Left kidney (tissue), 8 donors: ENCODE data around the gene TRDN. TPM values are rescaled to one million over a fixed set of nuclear protein-coding genes. Genes with fewer than 3 reads are reported as not detected.

ENCODE experiments used
- DNase-seq: peaks from one replicate; pipeline ENCODE4 v3.0.0-alpha.2; 2013
- long read RNA-seq, 8 donors: transcript quantifications; one replicate each; lab custom pipeline, GENCODE V29; 2026
- polyA plus RNA-seq: library from polyadenylated mRNA; unstranded; fragments of 120-200 nt; gene quantifications from one replicate; pipeline ENCODE4 v1.2.1, GENCODE V29; 2013; ENCODE audit not compliant: insufficient read length

TRDN gene, protein sequence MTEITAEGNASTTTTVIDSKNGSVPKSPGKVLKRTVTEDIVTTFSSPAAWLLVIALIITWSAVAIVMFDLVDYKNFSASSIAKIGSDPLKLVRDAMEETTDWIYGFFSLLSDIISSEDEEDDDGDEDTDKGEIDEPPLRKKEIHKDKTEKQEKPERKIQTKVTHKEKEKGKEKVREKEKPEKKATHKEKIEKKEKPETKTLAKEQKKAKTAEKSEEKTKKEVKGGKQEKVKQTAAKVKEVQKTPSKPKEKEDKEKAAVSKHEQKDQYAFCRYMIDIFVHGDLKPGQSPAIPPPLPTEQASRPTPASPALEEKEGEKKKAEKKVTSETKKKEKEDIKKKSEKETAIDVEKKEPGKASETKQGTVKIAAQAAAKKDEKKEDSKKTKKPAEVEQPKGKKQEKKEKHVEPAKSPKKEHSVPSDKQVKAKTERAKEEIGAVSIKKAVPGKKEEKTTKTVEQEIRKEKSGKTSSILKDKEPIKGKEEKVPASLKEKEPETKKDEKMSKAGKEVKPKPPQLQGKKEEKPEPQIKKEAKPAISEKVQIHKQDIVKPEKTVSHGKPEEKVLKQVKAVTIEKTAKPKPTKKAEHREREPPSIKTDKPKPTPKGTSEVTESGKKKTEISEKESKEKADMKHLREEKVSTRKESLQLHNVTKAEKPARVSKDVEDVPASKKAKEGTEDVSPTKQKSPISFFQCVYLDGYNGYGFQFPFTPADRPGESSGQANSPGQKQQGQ
- 2.8 TPM for polyA plus RNA-seq
- long read RNA-seq, donor 1: 0 reads
- long read RNA-seq, donor 2, partial matches to known transcripts: 0 of 1 reads
- long read RNA-seq, donor 2, other reads (novel, unspliced or antisense): 0 of 1 reads
- long read RNA-seq, donor 3, partial matches to known transcripts: 0 of 1 reads
- long read RNA-seq, donor 3, other reads (novel, unspliced or antisense): 0 of 1 reads
- long read RNA-seq, donor 4: 0 reads
- long read RNA-seq, donor 5: 0 reads
- long read RNA-seq, donor 6: 0 reads
- long read RNA-seq, donor 7: 0 reads
- long read RNA-seq, donor 8: 0 reads

DNA sequence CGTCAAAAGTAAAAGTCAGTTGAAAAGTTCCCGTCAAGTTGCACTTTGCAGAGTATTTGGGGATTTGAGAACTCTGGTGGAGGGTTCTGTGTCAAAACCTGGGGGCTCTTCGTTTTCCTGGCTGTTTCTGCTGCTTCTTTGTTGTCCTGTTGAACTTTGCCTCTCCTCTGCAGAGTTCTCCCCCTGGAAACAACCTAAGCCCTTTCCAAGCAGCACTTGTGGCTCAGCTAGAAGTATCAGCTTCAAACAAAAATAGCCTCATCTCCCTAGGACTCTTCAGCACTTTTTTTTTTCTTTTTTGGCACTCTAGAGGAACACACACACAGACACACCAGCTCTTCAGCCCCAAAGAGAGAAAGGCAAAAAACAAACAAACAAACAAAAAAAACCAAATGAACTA is at the start of gene TRDN:
TSS of gene TRDN (minus strand) at position 169 of the 400 bp plus-strand sequence. CDS start 175 bp downstream, outside the sequence.
- no peak for DNase-seq

DNA sequence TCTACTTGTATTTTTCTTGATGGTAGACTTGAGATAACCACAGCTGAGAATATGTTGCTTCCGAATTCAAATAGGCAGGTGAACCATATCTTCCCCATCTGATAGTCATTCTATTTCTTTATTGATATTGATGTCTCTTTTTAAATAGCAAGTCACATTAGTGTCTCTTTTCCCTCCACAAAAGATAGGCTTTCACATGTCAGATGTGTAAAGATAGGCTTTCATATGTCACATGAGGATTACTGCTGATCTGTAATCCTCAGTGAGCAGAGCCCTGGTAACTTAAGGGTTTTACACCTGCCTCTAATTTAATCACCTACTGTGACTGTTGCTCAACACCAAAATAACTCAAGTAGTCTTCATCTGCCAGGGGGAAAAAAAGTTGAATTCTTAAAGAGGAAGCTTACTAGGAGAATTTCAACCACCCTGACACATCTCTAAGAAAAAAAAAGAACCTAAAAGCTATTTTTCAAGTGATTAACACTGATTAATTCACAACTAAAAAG is 45.3 kb upstream of the TRDN start:
- no peak for DNase-seq

DNA sequence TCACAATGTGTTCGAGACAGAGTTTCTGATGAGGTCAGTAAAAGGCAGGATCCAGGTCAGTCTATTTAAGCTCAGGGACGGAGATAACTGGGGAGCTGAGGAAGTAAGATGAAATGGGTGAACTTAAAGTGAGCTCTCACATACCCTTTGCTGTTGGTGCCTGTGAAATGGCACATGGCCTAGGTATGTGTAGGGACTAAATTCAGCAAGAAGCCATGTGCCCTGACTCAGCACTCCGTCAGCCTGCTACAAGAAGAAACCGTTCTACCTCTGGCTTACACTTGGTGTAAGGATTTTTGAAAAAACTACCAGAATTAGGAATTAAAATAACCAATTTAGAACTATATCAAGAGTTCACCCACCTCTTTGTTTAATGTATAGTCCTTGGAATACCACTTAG is 41.1 kb upstream of the TRDN start:
- no peak for DNase-seq

DNA sequence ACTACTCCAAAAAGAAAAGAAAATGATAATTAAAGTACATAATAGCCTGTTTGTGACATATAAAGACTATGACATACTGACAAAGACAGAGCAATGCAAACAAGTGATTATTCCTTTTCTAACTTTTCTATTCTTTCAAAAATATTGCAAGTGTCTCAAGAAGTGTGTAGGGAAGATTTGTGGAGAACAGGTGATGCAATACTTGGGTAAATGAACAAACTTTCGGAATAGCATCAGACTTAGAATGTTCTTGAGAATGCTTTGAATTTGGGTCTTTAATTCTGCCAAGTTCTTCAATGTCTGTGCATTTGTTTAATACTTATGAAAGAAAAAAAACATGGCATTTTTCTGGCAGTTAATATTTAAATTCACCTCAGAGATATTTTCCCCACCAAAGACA is 40.0 kb upstream of the TRDN start:
- DNase-seq: no peak

DNA sequence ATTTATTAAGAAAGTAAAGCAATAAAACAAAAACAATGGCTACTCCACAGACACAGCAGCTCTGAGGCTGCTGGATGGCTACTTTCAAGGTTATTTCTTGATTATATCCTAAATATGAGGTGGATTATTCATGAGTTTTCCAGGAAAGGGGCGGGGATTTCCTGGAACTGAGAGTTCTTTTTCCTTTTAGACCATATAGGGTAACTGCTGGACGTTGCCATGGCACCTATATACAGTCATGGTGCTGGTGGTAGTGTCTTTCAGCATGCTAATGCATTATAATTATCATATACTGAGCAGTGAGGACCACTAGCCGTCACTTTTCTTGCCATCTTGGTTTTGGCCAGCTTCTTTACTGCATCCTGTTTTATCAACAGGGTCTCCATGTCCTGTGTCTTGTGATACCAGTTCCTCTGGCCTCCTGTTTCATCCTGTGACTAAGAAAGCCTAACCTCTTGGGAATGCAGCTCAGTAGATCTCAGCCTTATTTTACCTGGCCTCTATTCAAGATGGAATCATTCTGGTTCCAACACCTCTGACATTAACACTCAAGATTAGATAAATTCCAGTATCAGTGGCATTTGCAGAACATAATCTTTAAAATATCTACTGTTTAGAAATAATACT is 32.3 kb upstream of the TRDN start:
- DNase-seq: no peak

DNA sequence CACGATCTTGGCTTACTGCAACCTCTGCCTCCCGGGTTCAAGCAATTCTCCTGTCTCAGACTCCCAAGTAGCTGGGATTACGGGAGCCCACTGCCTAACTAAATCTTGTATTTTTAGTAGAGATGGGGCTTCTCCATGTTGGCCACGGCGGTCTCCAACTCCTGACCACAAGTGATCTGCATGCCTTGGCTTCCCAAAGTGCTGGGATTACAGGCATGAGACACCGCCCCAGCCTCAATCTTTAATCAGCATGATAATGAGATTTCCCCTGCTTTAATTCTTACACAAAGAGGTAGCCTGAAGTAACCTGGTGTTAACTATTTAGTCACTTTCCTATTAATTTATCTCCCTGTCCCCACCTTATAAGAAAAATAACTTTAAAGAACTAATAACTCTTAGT is 31.3 kb upstream of the TRDN start:
- DNase-seq: no peak

DNA sequence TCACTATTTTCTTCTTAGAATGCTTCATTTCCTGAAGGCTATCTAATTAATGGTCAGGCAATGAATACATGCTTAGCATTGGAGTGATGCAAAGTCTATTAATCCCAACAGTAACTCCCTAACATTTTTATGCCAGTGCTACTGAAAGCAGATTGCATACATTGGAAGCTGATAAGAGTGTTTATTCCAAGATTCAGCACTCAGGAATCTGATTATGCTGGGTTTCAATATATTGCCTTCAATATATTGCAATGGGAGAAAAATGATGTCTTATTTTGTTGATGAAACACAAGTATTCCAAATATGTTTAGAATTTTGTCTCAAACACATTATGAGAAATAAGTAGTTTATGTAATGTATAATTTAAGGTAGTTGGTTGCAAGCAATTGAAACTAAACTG is 26.7 kb upstream of the TRDN start:
- no peak for DNase-seq

DNA sequence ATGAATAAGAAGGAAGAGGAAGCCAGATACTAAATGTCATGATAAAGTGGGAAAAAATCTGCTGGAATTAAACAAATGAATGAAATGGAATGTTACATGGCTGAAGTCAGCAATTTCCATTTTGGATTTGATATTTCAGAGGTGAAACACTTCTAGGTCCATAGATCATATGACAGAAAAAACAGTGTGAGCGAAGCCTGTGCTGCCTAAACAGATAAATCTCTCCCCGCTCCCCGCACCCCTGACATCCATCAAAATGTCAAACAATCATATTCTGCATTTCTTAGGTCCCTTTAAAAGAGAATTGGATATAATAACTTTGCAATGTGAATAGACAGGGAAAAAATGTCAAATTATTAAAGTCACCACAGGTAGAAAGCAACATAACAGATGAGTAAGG is 26.0 kb upstream of the TRDN start:
- no peak for DNase-seq

DNA sequence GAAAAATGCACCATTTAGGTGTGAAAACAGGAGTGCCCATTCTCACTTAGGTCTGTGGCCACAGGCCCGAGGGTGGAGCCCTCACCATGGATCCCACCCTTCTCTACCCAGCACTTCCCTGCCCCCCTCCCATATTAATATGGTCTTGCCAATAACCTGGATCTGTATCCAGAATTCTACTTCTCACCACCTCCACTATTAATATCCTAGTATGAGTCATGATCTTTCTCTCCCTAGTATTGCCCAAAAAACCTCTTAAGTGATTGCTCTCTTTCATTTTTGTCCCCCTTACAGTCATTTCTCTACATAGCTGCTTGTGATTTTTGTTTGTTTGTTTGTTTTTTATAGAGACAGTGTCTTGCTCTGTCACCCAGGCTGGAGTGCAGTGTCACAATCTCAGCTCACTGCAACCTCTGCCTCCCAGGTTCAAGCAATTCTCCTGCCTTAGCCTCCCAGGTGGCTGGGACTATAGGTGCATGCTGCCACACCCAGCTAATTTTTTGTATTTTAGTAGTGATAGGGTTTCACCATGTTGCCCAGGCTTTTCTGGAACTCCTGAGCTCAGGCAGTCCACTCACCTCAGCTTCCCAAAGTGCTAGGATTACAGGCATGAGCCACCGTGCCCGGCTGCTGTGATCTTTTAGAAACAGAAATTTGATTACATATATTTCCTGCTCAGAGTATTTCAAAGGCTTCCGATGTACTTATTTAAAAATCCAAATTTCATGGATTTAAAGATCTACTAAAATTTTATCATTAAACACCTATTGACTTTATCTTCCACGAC is 24.5 kb upstream of the TRDN start:
- no peak for DNase-seq

DNA sequence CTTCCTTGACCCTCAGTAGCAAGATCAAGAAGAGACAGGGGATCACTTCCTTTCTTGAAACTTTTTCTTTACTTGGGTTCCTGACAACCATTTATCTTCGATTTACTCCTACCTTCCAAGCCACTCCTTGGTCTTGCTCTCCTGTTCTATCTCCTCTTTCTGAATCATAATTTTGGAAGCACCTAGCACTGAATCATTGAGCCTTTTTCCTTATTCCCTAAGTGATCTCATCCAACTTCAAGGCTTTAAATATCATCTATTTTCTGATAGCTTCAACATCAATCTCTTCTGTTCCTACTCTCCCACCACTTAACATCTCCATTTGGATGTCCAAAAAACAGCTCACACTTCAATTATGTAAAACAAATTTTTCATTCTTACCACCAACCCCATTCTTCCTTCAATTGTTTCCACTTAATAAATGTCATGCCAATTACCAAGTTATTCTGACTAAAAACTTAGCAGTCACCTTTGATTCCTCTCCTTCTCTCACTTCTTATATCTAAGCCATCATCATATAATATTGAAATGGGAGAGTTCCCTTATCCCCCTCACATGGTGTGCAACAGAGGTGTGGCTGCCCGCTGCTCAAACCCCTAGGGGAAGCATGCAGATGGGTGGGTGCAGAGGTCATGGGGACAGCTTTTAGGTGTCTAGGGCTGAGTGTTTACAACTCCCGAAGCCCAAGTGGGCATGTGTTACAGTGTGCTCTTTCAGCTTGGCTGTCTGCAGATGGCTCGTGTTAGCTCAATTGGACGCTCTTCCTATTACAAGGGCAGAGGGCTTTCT is 23.4 kb upstream of the TRDN start:
- DNase-seq: no peak

DNA sequence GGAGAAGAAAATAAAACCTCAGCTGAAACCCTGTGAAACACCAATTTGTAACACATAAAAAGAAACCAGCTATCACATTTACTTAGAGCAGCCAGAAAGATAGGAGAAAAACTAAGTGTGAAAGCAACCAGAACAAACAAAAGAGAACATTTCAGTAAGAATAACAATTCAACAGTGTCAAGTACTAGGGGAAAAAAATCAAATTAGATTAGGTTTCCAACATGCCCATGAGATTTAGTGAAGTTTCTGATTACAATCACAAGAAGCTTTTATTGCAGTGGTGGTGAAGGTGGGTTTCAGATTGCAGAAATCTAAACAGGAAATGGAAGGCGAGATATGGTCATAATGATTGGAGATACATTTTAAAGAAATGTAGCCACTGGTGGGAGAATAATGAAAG is 22.1 kb upstream of the TRDN start:
- DNase-seq: no peak

DNA sequence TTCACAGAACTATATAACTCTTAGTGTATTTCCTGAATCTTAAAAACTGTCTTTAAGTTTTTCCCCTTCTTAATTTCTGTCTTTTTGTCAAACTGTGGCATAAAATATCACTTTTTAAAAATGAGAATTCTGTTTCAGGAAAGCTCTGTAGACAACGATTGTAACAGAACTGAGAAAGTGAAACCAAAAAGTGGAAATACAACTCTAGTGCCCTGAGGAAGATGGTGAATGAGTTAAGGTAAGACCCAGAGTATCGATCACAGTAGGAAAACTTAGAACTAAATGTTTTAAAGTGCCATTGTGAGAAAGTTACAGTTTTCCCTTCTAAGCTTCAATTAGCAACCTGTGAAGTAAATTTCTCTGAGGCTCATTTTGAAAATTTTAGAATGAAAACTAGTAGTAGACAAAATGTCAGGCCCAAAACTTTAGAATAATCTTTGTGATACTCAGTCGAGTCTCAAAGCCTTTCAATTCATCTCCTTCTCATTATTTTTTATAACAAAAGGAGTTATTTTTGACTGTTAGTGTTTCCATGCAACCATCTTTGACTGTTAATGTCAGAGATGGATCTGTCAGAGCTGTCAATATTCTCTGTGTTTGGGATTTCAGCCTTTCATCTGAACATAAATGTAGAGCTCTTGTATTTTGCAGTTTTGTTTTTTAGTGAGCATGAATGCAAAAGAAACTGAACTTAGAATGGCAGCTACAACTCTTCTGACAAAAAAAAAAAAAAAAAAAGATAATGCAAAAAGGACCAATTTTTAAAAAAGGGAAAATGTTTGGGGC is 19.0 kb upstream of the TRDN start:
- no peak for DNase-seq

DNA sequence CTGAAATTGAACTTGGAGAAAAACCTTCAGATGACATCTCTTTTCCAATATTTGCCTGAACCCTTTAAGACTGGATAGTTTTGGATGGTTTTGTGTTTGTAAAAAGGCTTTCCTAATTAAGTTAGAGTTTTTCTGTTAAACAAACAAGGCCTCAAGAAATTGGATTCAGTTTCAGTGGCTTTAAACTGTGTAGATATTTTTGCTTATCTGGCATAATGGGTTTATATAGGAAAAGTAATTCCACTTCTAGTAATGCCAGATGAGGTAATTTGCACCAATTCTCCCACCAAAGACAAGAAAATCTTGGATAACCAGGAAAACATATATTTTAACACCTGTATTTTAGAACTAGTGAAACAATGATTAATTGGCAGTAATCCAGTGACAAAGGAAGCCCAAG is 12.0 kb upstream of the TRDN start:
- DNase-seq: no peak

DNA sequence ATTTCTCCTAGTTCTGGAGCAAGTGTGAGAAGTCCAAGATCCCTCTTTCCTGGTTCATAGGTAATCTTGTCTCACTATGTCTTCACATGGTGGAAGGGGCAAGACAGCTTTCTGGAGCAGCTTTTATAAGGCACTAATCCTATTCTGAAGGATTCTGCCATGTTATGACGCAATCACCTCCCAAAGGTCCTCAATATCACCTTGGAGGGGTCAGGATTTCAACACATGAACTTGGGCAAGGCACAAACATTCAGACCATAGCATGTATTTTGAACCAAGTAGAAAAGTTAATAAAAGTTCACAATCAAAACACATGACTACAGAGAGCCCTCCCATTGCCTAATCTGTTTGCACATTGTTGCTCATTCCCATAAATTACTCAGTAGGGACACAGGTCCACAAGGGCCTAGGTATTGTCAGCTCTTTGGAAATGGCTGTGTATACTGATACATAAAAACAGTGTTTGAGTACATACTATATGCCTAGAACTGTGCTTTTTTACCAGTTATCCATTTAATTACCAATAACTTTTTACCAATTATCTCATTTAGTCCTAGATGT is 11.3 kb upstream of the TRDN start:
- DNase-seq: no peak

DNA sequence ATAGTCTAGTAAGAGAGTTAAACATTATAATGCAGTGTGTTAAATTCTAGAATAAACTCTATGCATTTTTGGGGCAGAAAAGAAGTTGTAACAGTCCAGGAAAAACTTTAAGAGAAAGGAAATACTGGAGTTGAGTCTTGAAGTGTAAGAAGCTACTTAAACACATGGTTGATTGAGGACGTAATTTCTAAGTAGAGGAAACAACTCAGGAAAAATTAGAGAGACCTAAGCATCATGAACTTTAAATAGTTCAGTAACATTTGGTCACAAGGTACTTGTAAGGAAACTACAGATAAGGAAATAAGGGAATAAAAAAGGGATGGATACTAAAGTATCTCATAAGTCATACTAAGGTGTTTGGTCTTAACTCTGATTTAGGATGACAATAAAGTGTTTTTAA is 4.7 kb upstream of the TRDN start:
- no peak for DNase-seq

DNA sequence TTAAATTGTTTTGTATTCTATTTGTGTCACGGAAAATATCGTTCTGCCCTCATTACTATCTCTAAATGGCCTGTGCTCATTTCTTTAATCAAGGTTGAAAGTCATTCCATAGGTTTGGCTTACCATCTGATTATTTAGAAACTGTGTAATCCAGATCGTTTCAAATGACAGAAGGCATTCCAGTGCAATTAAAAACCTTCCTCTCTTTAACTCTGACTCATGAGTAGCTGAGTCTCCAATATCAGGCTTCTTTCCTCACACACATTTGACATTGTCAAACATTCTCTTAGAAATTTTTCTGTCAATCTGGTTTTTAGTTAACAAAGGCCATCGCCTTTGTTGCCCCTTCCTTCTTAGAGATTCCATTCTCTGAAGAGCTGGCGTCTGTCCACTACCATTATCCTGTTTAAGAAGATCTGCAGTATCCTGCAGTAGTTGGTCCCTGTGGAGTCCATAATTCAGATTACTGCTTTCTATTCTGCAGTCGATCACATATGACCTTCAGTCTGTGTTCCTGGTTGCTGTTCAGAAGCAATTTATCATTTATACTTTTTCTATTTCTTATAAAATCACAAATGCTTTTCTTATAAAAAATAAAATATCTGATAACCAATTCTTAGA is 3.9 kb upstream of the TRDN start:
- DNase-seq: no peak

DNA sequence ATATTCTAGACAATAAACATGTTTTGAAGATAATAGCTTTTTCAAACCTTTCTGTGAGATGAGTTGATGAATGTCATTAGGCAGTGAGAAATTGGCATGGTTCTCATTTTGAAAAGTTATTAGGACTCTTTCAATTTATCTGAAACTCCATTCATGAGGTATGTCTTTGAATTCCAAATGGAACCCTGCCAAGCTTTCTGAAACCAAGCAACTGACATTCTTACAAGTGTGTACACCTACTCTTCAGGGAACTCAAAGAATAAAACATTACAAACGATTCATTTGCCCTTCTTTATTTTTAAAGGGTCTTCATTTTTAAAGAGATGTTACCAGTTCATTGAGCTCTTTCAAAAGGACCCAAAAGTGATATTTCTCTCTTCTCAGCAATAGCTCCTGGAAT is 2.1 kb upstream of the TRDN start:
- DNase-seq: no peak

DNA sequence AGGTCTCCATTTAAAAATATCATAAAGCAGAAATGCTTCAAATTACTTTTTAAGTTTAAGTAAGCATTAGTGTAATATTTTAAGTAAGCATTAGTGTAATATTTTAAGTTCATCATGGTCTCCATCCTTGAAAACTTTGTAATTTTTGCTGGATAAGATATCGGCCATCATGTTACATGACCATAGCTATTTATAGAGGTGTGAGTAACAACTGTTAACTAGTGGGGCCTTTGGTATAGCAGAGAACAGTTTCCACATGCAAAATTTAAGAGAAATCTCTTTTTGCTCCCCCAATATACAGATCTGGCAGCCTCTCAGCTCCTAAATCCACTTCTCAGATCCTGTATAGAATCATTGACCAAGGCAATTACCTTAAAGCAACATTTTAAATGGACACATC is 468 bp downstream of the TRDN start:
- no peak for DNase-seq

DNA sequence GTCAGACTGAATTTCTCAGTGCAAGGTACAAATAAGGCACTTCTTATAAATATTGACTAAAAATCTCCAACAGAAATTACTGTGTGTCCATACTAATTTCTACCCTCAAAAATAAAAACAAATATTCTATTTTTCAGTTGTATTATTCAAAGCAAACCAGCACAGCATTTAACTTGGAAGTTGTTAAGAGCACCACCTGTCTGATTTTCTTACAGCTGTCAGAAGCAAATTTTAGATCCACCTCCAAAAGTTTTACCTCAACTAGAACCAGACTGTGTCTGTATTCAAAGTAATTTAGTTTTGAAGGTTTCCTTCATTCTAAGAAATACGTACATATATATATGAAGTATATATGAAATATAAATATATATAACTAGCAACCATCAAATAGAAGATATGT is 1.2 kb downstream of the TRDN start:
- DNase-seq: no peak
